Fibroblast of skin of back (primary cell): Measurements from ENCODE around the gene SETD3.
A peak's percentile ranks its signal among the peaks of the same experiment; 100 is the strongest.

Experiments used
- DNase-seq: peaks from one replicate; pipeline ENCODE4 v3.0.0-alpha.2; 2013

The SETD3 gene

GRCh38 chr14:99516871-99517642, 36.4 kb upstream of the SETD3 start:
- no peak for DNase-seq

- no peak for DNase-seq
Measured at GRCh38 chr14:99516156-99516870, 35.7 kb upstream of the SETD3 start.

- no peak for DNase-seq
Measured at GRCh38 chr14:99515301-99516155, 34.9 kb upstream of the SETD3 start.

DNA sequence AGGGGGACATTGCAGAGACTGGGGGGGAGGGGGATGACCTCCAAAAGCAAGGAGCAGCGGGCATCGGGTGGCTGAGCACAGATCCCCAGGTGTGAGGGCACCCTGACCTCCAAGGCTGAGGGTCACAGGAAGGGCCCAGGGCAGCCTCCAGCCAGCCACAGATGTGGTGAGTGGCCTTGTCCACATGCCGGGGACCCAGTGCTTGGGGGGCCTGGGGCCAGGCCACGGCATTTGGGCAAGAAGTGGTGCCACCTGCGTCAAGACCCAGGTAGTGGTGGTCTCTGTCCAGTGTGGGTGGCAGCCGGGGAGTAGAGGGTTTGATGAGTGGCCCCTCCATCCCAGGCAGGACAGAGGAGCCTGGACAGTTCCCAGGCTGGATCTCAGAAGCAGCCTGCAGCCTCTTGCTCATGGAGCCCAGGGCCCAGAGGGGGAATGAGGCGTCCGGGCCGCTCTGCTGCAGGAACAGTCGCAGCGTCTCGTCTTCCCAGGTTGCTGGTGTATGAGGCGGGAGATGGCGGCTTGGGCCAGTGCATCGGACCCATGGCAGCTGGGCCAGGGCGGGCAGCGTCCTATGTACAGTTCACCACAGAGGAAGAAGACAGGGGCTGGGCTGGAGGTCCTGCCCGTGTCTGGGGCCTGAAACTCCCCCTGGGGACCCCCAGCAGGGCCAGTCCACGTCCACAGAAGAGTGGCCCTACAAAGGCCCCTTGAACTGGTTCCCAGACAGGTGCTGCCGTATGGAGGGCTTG, 34.1 kb upstream of the SETD3 start:
- DNase-seq, result no peak

GRCh38 chr14:99513946-99514551, 33.4 kb upstream of the SETD3 start:
- DNase-seq, result no peak

DNA sequence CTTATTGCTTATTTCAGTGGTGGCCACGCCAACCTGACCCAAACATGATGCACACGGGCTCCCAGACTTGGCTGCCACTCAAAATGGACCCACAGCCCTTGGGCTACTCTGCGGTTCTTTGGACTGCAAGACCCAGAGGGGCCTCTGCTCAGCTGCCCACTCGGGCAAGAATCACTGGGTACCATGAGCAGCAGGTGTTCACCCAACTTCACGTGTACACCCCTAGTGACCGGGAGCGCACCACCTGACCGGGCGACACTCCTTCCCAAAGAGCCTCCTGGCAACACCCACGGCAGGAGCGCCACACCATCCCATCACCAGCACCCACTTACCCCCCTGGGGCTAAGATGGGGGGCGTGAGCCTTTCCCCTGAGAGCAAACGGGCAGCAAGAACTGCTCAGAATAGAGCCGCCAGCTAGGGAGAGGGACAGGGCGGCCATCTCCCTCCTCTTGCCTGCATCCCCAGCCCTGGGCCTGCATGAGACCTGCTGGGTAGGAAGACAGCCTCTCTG, 32.6 kb upstream of the SETD3 start:
- no peak for DNase-seq

DNA sequence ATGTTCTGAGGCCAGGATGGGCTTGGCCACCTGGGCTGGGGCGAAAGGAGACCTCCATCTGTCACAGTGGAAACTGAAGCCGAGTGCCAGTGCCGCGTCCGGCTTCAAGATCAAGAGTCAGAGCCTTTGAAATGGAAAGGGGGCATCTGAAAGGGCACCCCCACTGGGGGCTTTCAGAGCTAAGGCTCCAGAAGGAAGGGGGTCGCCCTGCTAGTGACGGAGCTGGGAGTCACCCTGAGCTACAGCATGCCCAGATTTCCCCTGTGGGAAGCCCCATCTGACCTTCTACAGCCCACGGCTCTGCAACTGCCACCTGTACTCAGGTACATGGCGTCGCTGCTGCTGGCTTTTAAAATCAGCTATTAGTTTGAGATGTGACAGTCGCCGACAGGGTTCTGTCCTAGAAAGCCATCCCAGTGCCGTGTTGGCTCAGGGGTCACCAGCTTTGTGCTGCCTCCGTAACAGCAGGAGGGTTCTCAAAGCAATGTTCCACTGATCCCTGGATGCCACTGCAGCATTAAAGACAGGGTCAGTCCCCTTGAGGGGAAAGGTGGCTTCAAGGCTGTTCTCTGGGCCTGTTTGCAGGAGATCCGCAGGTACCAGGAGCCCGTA, 32.0 kb upstream of the SETD3 start:
- DNase-seq, result no peak

DNA sequence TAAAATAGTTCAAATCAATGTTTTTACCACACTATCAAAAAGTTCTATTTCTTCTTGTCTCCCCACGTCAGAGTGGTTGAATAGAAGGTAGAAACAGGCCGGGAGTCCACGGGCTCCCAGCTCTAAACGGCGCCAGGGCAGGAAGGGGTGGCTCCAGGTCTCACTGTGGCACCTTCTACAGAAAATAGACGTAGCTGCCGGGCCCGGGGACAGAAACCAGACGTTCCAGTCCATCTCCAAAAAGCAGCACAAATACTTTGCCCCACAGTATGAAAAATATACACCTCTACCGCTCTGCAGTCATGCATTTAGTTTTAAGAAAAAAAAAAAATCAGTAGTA, 31.4 kb upstream of the SETD3 start:
- DNase-seq, result no peak

DNA sequence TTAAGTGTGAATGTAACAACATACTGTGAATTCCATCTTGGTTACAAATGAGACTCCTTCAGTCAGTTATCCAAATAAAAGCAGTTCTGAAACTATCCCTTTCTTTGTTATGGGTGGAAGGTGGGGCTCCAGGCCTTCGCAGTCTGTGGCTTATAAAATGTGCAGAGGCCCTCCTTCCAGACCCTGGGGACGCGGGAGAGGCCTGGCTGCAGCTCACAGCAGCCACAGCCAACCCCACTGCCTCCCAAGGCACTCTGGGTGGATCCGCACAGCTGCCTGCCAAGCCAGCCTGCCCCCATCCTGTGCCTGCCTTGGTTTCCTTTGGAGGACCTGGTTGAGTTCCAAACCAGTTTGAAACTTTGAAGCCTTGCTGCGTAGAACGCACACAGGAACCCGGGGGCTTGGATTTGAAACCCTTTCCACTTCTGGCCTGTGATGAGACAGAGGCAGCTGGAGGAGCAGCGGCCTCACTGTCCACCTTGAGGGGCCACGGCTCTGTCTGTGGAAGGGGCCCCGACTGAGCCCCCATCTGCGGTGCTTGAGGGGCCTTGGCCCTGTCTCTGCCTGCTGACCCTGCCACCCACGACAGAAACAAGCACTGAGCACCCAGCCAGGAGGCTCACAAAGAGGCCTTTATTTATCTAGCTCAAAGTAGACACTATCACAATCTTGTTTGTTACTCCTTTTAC, 30.9 kb upstream of the SETD3 start:
- peak; percentile 94 for DNase-seq

DNA sequence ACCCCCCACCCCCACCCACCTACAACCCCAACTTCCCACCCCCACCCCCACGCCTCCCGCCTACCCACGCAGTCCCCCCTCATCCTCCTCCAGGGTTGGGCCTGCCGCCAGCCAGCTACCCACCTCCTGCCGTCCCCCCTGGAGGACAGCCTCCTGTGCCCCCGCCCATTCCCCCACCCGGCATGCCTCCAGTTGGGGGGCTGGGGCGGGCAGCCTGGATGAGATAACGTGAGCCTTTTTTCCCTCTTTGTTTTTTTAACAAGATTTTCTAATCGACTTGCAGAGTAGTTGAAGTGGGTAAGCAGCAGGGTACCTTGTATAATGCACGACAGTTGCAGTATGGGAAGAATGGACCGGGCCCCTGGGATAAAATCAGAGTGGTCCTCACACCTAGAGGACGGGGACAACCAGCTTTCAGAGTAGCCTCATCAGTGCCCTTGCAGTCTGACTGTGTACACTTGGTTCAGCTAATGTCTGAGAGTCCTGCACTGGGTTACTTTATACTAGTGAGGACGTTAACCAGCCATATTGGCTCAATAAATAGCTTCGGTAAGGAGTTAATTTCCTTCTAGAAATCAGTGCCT, 30.0 kb upstream of the SETD3 start:
- DNase-seq, result no peak

GRCh38 chr14:99509871-99510555, 29.4 kb upstream of the SETD3 start:
- DNase-seq, result no peak

- no peak for DNase-seq
Measured at GRCh38 chr14:99508896-99509629, 28.4 kb upstream of the SETD3 start.

- DNase-seq, result no peak
Measured at GRCh38 chr14:99507860-99508640, 27.4 kb upstream of the SETD3 start.

DNA sequence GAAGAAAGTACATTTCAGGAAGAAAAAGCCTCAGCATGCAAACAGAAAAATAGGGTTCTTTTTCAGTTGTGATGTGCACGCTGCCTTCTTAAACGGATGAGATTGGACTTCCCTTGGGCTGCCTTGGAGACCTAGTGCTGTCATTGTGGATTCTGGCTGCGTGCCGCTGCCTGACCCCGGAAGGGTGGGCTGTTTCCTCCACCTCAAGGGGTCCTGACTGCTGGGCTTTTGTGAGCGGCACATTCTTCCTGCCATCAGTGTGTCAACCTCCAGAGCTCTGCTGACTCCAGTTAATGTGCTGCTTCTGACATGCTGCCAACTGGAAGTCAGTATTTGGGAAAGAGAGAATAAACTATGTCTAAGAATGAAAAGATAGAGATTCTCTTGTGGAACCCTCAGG, 25.6 kb upstream of the SETD3 start:
- no peak for DNase-seq

DNA sequence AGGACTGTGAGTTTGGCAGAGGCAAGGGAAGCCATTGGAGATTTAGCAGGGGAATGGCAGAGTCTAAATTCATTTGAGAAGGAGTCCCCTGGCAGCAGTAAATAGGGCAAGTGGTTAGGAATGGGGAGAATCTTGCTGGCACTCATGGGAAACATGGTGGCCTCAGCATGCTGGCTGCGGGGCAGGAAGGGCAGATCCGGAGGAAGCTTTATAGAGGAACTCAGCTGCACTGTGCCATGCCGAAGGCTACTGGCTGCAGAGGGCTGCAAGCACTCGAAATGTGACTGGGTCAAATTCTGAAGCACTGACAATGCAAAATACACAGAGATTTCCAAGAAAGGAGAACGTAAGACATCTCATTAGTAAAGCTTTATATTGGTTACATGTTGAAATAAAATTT, 24.4 kb upstream of the SETD3 start:
- DNase-seq, result no peak

GRCh38 chr14:99503848-99504453, 23.3 kb upstream of the SETD3 start:
- DNase-seq, result no peak

- no peak for DNase-seq
Measured at GRCh38 chr14:99502989-99503421, 22.3 kb upstream of the SETD3 start.

GRCh38 chr14:99497894-99498293, 17.2 kb upstream of the SETD3 start:
- DNase-seq, result no peak
